T-helper 1 cell treated with Interleukin-12 subunit alpha and Interleukin-12 subunit beta and Interleukin-4 antibody, amounts not matched to agents 30 μg/mL and 1 μg/mL, for 36 hours (primary cell): ENCODE data around the gene LCMT2.
"Not testable (repeated sequence)": the region's sequence is repeated elsewhere in the genome, so short reads cannot be mapped to it uniquely, and the experiment has no call there.

Experiments
- H3K27ac Mint-ChIP-seq: one replicate; pipeline ENCODE4 v1.8.0; 2021; ENCODE audit warnings: mild to moderate bottlenecking, mixed read lengths
- H3K27me3 Mint-ChIP-seq: one replicate; pipeline ENCODE4 v1.8.0; 2021; ENCODE audit warnings: low read depth, mixed read lengths
- H3K36me3 Mint-ChIP-seq: one replicate; pipeline ENCODE4 v1.8.0; 2021; ENCODE audit warnings: low read depth, mixed read lengths
- H3K4me1 Mint-ChIP-seq: one replicate; pipeline ENCODE4 v1.8.0; 2021; ENCODE audit warnings: low read depth, mixed read lengths
- H3K4me3 Mint-ChIP-seq: one replicate; pipeline ENCODE4 v1.8.0; 2021; ENCODE audit warnings: mild to moderate bottlenecking, moderate library complexity, mixed read lengths
- H3K9me3 Mint-ChIP-seq: one replicate; pipeline ENCODE4 v1.8.0; 2021; ENCODE audit warnings: mixed read lengths

The LCMT2 gene

GRCh38 chr15:43292375-43293078 lies 37.8 kb downstream of the LCMT2 start:
- Mint-ChIP-seq H3K27me3 (peaks cover 62% of the 10 kb centered on the region), H3K4me3 (no peak overlapping the region), H3K27ac (no peak overlapping the region)

GRCh38 chr15:43289656-43290055 lies 40.7 kb downstream of the LCMT2 start:
- H3K36me3 Mint-ChIP-seq, H3K27ac Mint-ChIP-seq, H3K4me1 Mint-ChIP-seq, H3K4me3 Mint-ChIP-seq, H3K9me3 Mint-ChIP-seq: not testable (repeated sequence)
- H3K27me3 Mint-ChIP-seq, result peaks cover 54% of the 10 kb centered on the region

More at GRCh38 chr15:43292375-43293078, 37.8 kb downstream of the LCMT2 start:
- H3K9me3 Mint-ChIP-seq, result no peaks in the 10 kb centered on the region
- H3K4me1 Mint-ChIP-seq, result no peaks in the 10 kb centered on the region
- H3K36me3 Mint-ChIP-seq, result no peaks in the 10 kb centered on the region

- Mint-ChIP-seq H3K36me3 (no peaks in the 10 kb centered on the region), H3K9me3 (no peaks in the 10 kb centered on the region), H3K27ac (no peak overlapping the region), H3K4me3 (no peak overlapping the region), H3K27me3 (peaks cover 34% of the 10 kb centered on the region), H3K4me1 (peaks cover 8% of the 10 kb centered on the region)
These were observed 43.1 kb downstream of the LCMT2 start for GRCh38 chr15:43287254-43287653.

GRCh38 chr15:43286074-43286473 lies 44.3 kb downstream of the LCMT2 start:
- H3K27me3 Mint-ChIP-seq, result peaks cover 23% of the 10 kb centered on the region
- H3K36me3 Mint-ChIP-seq, result no peaks in the 10 kb centered on the region

GRCh38 chr15:43285609-43286037 lies 44.8 kb downstream of the LCMT2 start:
- no peak overlapping the region for H3K27ac Mint-ChIP-seq
- H3K27me3 Mint-ChIP-seq, result peaks cover 19% of the 10 kb centered on the region
- H3K4me3 Mint-ChIP-seq, result no peak overlapping the region
- H3K9me3 Mint-ChIP-seq, result no peaks in the 10 kb centered on the region
- H3K36me3 Mint-ChIP-seq, result no peaks in the 10 kb centered on the region
- H3K4me1 Mint-ChIP-seq, result peaks cover 8% of the 10 kb centered on the region

More at GRCh38 chr15:43286074-43286473, 44.3 kb downstream of the LCMT2 start:
- Mint-ChIP-seq H3K27ac (no peak overlapping the region), H3K4me1 (peaks cover 8% of the 10 kb centered on the region), H3K4me3 (no peak overlapping the region), H3K9me3 (no peaks in the 10 kb centered on the region)

- Mint-ChIP-seq H3K4me3 (no peak overlapping the region), H3K4me1 (peaks cover 8% of the 10 kb centered on the region), H3K9me3 (no peaks in the 10 kb centered on the region), H3K27me3 (peaks cover 16% of the 10 kb centered on the region), H3K27ac (no peak overlapping the region), H3K36me3 (no peaks in the 10 kb centered on the region)
These were observed 46.8 kb downstream of the LCMT2 start for GRCh38 chr15:43283526-43283925.

GRCh38 chr15:43281926-43282602 lies 48.3 kb downstream of the LCMT2 start:
- no peak overlapping the region for H3K27ac Mint-ChIP-seq
- H3K36me3 Mint-ChIP-seq, result no peaks in the 10 kb centered on the region
- H3K9me3 Mint-ChIP-seq, result no peaks in the 10 kb centered on the region
- H3K4me3 Mint-ChIP-seq, result no peak overlapping the region
- peaks cover 8% of the 10 kb centered on the region for H3K4me1 Mint-ChIP-seq
- peaks cover 10% of the 10 kb centered on the region for H3K27me3 Mint-ChIP-seq

GRCh38 chr15:43280996-43281395 lies 49.4 kb downstream of the LCMT2 start:
- H3K27me3 Mint-ChIP-seq, result peaks cover 5% of the 10 kb centered on the region
- no peaks in the 10 kb centered on the region for H3K9me3 Mint-ChIP-seq
- no peak overlapping the region for H3K4me3 Mint-ChIP-seq
- no peaks in the 10 kb centered on the region for H3K36me3 Mint-ChIP-seq
- H3K27ac Mint-ChIP-seq, result no peak overlapping the region
- H3K4me1 Mint-ChIP-seq, result peaks cover 8% of the 10 kb centered on the region

GRCh38 chr15:43279496-43279895 lies 50.9 kb downstream of the LCMT2 start:
- no peak overlapping the region for H3K4me3 Mint-ChIP-seq
- no peak overlapping the region for H3K27ac Mint-ChIP-seq
- H3K4me1 Mint-ChIP-seq, result peaks cover 4% of the 10 kb centered on the region
- no peaks in the 10 kb centered on the region for H3K9me3 Mint-ChIP-seq
- no peaks in the 10 kb centered on the region for H3K36me3 Mint-ChIP-seq
- H3K27me3 Mint-ChIP-seq, result no peaks in the 10 kb centered on the region

GRCh38 chr15:43278869-43279268 lies 51.5 kb downstream of the LCMT2 start:
- no peak overlapping the region for H3K27ac Mint-ChIP-seq
- no peaks in the 10 kb centered on the region for H3K27me3 Mint-ChIP-seq
- H3K4me3 Mint-ChIP-seq, result no peak overlapping the region
- H3K4me1 Mint-ChIP-seq, result no peaks in the 10 kb centered on the region
- H3K36me3 Mint-ChIP-seq, result no peaks in the 10 kb centered on the region
- no peaks in the 10 kb centered on the region for H3K9me3 Mint-ChIP-seq

GRCh38 chr15:43277901-43278300 lies 52.5 kb downstream of the LCMT2 start:
- H3K4me3 Mint-ChIP-seq, result no peak overlapping the region
- H3K27me3 Mint-ChIP-seq, result no peaks in the 10 kb centered on the region
- no peaks in the 10 kb centered on the region for H3K36me3 Mint-ChIP-seq
- no peaks in the 10 kb centered on the region for H3K4me1 Mint-ChIP-seq
- no peak overlapping the region for H3K27ac Mint-ChIP-seq
- no peaks in the 10 kb centered on the region for H3K9me3 Mint-ChIP-seq

GRCh38 chr15:43277231-43277823 lies 53.0 kb downstream of the LCMT2 start:
- Mint-ChIP-seq H3K9me3 (peaks cover under 1% of the 10 kb centered on the region), H3K36me3 (no peaks in the 10 kb centered on the region), H3K27me3 (peaks cover 1% of the 10 kb centered on the region), H3K4me3 (no peak overlapping the region), H3K4me1 (no peaks in the 10 kb centered on the region), H3K27ac (no peak overlapping the region)

- Mint-ChIP-seq H3K4me1 (no peaks in the 10 kb centered on the region), H3K27ac (no peak overlapping the region), H3K36me3 (peaks cover 1% of the 10 kb centered on the region), H3K4me3 (no peak overlapping the region), H3K9me3 (peaks cover 4% of the 10 kb centered on the region), H3K27me3 (peaks cover 4% of the 10 kb centered on the region)
These were observed 53.7 kb downstream of the LCMT2 start for GRCh38 chr15:43276563-43277200.

- H3K4me1 Mint-ChIP-seq, result peaks cover under 1% of the 10 kb centered on the region
- peaks cover 4% of the 10 kb centered on the region for H3K27me3 Mint-ChIP-seq
- peaks cover 1% of the 10 kb centered on the region for H3K36me3 Mint-ChIP-seq
- H3K4me3 Mint-ChIP-seq, result no peak overlapping the region
- H3K9me3 Mint-ChIP-seq, result peaks cover 4% of the 10 kb centered on the region
- H3K27ac Mint-ChIP-seq, result no peak overlapping the region
These were observed 54.4 kb downstream of the LCMT2 start for GRCh38 chr15:43275740-43276562.
